ENCODE results near the gene GYS2.

GYS2 gene

DNA sequence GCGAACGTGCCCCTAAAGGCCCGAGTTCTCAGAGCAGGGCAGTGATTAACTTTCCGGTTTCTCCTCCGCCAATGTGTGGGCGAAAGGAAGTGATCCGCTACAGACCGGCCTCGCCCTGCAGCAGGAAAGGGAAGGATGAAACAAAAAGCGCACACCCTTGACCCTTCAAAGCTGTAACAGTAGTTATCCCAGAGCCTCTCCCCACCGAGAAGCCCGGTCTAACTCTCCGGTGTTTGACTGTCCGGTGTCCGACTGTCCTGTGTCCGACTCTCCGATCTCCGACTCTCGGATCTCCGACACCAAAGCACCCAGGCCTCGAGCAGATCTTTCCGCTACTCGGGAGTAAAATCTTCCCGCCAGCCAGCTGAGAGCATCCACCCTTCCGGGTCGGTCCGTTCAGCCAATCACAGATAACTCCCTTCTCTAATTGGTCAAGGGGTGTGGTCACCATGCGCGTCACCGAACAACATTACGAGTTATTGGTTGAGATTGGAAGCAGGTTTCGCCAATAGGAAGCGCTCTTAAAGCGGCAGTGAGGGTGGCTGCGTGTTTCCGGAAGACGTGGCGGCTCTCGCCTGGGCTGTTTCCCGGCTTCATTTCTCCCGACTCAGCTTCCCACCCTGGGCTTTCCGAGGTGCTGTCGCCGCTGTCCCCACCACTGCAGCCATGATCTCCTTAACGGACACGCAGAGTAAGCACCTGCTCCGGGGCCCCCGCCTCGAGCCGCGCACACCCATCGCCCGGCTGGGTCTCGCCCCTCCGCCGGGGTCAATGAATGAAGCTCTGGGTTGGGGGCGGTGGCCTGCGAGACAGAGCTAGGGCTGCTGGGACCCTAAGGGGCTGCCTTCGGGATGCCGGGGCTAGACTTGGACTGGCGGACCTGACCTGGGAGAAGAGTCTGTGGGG lies 103.1 kb downstream of the GYS2 start, which contains the start of the genes GOLT1B and RECQL:
Gene GOLT1B (plus strand): TSS at position 532 of the 906 bp plus-strand sequence. CDS start 135 bp downstream, at position 667.
Gene RECQL (minus strand): TSS at position 378 of the 906 bp plus-strand sequence. CDS start 2,065 bp downstream, outside the sequence.
- DNase-seq: peak; percentile 98

DNA sequence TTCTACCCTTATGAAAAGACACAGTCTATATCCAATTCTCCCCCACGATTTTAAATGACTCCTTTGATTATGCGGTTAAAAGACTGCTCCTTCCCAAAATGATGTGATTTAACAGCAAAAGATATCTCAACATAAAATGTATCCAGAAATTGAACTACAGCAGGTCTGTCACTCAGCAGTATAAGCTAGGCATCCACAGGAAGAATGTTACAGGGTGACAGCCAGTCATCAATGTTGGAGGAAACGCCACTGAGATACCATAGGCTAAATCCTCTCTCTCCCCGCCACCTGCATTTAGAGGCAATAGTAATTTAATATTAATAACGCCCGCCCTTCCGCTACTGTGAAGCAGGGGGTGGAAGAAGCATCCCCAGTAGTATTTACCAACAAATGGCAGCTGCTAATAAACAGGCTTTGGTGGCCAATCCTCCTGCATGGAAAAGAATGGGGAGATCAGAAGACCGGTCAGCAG lies 103.8 kb downstream of the GYS2 start:
- DNase-seq: no peak

- no peak for DNase-seq
Observed at GRCh38 chr12:21499765-21500164, 104.9 kb downstream of the GYS2 start.

Data from fibroblast of upper back skin (primary cell).